HG02973 (cell line): Measurements from ENCODE around the gene AAGAB.
"Not testable (repeated sequence)": the region's sequence is repeated elsewhere in the genome, so short reads cannot be mapped to it uniquely, and the experiment has no call there.

Experiments
- ATAC-seq: cut with Tn5 transposase; IDR thresholded peaks from one replicate; pipeline ENCODE4 v1.9.1; 2021; ENCODE audit warnings: moderate library complexity; ENCODE audit not compliant: unreplicated experiment

AAGAB gene

GRCh38 chr15:67154249-67154648, 100.2 kb downstream of the AAGAB start:
- no peak for ATAC-seq

GRCh38 chr15:67153044-67153443, 101.4 kb downstream of the AAGAB start:
- not testable (repeated sequence) for ATAC-seq

- no peak for ATAC-seq
Measured at GRCh38 chr15:67152429-67152828, 102.0 kb downstream of the AAGAB start.
